ENCODE measurements around the gene KATNA1.
"Not testable (repeated sequence)": the region's sequence is repeated elsewhere in the genome, so short reads cannot be mapped to it uniquely, and the experiment has no call there.

Gene KATNA1

DNA sequence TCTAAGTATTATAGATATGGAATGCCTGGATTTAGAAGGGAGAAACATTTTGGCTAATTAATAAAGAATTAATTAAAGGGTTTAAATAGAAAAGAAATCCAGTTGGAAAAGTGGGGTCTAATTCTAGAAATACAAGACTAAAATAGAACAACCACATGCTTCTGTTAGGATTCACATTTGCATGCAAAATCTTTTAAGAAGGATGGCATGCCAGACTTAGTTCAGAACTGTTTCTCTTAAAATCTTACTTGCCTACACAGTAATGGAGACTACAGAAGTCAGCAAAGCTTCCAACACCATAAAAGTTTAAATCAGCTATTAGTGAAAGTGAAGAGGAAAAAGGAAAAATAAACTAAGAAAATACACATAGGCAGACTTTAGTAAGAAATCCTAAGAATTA lies 32.7 kb upstream of the KATNA1 start:
- TF ChIP-seq ZFX (IDR thresholded peaks at IDR 0.05) = no peak
- TF ChIP-seq, protein P1, sequence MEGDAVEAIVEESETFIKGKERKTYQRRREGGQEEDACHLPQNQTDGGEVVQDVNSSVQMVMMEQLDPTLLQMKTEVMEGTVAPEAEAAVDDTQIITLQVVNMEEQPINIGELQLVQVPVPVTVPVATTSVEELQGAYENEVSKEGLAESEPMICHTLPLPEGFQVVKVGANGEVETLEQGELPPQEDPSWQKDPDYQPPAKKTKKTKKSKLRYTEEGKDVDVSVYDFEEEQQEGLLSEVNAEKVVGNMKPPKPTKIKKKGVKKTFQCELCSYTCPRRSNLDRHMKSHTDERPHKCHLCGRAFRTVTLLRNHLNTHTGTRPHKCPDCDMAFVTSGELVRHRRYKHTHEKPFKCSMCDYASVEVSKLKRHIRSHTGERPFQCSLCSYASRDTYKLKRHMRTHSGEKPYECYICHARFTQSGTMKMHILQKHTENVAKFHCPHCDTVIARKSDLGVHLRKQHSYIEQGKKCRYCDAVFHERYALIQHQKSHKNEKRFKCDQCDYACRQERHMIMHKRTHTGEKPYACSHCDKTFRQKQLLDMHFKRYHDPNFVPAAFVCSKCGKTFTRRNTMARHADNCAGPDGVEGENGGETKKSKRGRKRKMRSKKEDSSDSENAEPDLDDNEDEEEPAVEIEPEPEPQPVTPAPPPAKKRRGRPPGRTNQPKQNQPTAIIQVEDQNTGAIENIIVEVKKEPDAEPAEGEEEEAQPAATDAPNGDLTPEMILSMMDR (conservative IDR thresholded peaks at IDR 0.05) = no peak
- no peak overlapping the region for H3K27ac ChIP-seq

DNA sequence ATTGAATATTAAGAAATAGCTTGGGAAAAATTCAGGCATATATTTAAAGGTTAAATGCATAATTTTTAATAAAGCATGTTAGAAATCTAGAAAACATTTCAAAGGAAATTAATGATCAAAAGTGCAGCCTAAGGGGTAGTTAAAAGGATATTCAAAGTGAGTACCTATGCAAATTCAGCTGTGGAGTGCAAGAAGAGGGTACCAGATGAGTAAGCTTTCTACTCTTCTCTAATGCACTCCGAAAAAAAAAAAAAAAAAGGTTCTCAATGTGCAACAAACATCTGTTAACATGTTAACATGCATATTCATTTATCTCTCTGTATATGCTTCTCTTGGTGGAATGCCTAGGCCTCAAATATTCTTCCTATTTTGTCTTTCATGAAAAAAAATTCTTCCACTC lies 32.0 kb upstream of the KATNA1 start:
- H3K27ac ChIP-seq = no peak overlapping the region
- TF ChIP-seq, protein P1 (conservative IDR thresholded peaks at IDR 0.05) = no peak
- no peak for TF ChIP-seq ZFX (IDR thresholded peaks at IDR 0.05)

DNA sequence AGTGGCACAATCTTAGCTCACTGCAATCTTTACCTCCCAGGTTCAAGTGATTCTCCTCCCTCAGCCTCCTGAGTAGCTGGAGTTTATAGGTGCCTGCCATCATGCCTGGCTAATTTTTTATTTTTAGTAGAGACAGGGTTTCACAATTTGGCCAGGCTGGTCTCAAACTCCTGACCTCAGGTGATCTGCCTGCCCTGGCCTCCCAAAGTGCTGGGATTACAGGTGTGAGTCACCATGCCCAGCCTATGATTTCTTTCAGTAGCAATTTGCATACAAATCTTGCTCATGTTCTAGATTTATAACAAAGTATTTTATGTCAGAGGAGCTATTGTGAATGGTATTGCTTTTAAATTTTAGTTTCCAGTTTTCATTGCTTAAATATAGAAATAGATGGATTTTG lies 23.8 kb upstream of the KATNA1 start:
- not testable (repeated sequence) for H3K27ac ChIP-seq

DNA sequence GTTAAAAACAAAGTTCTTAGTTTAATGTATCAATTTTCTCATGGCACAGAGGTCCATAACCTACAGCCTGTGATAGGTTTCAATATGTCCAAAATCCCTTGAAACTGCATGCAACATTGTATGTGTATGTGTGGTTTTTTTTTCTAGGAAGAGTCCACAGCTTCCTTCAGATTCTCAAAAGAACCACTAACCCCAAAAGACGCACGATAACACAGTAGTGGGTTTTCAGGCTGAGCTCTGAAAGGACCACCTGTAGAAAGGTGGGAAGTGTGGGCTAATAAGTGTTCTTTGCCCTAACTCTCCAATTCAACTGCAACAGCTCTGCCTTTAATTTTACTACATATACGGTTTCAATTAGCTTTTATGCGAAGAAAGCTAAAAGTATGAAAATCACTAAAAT lies 11.5 kb upstream of the KATNA1 start:
- H3K27ac ChIP-seq = no peak overlapping the region

DNA sequence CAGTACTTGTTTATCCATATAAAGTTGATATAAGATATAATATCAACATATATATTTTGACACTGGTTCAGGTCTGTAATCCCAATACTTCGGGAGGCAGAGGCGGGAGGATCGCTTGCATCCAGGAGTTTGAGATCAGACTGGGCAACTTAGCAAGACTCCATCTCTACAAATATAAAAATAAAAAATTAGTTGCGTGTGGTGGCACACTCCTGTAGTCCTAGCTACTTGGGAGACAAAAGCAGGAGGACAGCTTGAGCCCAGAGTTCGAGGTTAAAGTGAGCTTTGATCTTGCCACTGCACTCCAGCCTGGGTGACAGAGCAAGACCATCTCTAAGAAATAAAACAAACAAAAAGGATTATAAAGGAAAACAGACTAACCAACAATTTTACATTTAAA lies 8.9 kb upstream of the KATNA1 start:
- TF ChIP-seq, protein P1 (conservative IDR thresholded peaks at IDR 0.05) = no peak
- TF ChIP-seq ZFX (IDR thresholded peaks at IDR 0.05) = no peak
- no peak overlapping the region for H3K27ac ChIP-seq

More for the DNA sequence above, 11.5 kb upstream of the KATNA1 start:
- no peak for TF ChIP-seq ZFX (IDR thresholded peaks at IDR 0.05)
- TF ChIP-seq, protein P1 (conservative IDR thresholded peaks at IDR 0.05) = no peak

DNA sequence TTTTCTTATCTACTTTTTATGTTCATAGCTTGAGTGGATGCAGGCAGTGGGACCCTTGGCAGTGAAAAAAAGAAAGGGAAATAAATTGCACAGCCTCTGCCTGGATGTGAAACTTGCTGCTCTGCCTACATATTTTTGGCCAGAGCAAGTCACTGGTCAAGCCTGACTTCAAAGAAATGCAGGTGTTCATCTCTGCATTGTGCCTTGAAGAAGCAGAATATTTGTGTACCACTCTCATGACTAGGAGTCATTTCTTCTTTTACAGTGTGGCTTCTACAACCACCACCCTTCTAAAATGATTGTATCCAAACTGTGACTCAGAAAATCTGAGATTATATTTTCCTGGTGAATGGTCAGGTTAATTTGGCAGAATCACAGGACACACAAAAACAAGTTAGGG lies 2.5 kb upstream of the KATNA1 start:
- TF ChIP-seq, protein P1 (conservative IDR thresholded peaks at IDR 0.05) = no peak
- TF ChIP-seq ZFX (IDR thresholded peaks at IDR 0.05) = no peak
- no peak overlapping the region for H3K27ac ChIP-seq

DNA sequence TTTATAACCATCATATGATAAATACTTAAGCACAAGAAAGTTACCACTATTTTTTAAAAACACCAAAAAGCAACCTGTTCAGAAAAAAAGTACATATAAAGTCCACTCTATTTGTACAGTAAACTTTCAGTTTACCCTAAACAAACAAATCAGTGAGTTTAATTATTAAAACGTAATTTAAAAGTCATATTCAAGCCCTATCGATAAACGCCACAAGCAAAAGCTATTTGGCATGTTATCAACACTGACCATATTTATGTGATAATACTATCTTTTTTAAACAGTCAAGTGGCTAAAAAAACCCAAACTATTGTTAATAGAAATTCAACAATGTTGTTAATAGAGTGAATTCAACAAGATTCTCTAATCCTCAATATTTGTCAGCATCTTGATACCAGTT lies 1.9 kb downstream of the KATNA1 start:
- TF ChIP-seq, protein P1 (conservative IDR thresholded peaks at IDR 0.05) = no peak
- TF ChIP-seq ZFX (IDR thresholded peaks at IDR 0.05) = no peak
- H3K27ac ChIP-seq = no peak overlapping the region

DNA sequence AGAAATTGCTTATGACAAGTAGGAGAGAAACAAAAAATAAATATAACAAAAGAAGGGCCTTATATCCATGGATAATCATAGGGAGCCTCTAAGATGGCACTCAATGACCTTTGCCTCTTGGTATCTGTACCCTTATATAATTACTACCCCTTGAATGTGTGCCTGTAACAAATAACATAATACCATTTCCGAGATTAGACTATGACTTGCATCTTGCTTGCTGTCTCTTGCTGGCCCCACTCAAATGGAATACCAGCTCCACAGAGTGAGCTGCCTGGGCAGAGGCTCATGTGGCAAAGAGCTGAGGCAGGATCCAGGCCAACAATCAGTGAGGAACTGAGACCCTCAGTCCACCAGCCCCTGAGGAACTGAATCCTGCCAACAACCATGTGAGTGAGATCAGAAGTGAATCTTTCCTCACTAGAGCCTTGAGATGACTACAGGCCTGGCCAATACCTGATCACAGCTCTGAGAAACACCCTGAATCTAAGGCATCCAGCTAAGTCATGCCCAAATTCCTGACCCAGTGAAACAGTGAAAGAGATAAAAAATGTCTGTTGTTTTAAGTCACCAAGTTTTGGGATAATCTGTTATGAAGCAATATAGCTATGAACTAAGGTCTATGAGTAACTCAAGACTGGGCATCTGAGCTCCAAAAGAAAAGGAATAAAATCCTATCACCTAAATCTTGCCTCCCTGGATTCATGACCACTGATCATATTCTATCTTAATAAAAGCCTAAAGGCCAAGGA lies 5.5 kb downstream of the KATNA1 start:
- no peak for TF ChIP-seq ZFX (IDR thresholded peaks at IDR 0.05)
- TF ChIP-seq, protein P1 (conservative IDR thresholded peaks at IDR 0.05) = no peak
- no peak overlapping the region for H3K27ac ChIP-seq

Data from C4-2B (cell line).